Stimulated activated CD8-positive, alpha-beta memory T cell treated with anti-CD3 and anti-CD28 coated beads, Interleukin-7, amount 100 ng/mL, for 1 hour (primary cell): Measurements from ENCODE around the gene F5.

Experiments
- DNase-seq, 2 donors: peaks; one replicate each; pipeline ENCODE4 v3.0.0-alpha.2; 2020; ENCODE audit warnings: low read depth in 2 of 2

Gene F5

DNA sequence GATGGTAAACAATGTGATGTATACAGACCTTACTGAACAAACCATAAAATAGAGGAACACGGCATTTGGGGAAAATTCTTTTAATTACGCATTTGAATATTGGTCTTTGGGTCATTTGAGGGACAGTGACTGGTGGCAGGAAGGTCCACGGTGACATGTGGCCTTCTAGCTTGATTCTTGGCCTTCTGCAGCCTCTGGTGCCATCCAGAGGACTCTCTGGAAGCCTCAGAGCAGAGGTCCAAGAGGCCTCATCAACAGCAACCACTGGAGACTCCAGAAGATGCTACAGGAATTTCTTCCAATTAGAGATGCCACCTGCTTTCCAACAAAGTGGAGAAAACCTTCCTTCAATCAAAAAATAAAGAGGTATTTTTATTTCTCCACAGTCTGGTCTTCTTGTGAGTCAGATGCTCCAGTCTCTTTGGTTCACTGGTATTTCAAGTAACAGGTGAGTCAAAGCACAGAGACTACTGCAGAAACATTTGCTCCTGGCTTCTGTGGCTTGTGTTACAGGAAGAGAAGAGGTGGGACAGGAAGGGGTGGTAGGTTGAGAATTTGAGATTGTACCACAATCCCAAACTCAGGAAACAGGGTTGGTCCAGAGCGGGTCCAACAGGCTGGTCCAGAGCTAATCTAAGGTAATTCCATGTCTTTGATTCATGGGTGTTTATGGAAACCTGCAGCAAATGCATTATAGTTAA, 2.7 kb upstream of the F5 start:
- no peak for DNase-seq

DNA sequence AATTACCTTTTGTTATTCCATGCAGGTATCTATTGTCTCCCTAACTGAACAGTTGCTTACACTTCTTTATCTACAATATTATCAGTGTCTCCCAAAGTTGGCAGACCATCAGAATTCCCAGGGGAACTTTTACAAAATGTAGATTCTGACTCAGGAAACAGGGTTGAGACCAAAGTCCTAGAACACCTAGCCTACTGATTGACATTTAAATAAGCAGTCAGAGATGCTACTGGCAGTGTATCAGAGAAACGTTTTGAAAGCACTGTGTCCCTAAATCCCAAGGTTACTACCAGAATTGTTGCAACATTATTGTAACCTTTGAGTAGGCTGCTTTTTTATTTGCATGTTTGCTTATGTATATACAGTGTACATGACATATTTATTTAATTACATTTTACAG, 1.8 kb upstream of the F5 start:
- no peak for DNase-seq

DNA sequence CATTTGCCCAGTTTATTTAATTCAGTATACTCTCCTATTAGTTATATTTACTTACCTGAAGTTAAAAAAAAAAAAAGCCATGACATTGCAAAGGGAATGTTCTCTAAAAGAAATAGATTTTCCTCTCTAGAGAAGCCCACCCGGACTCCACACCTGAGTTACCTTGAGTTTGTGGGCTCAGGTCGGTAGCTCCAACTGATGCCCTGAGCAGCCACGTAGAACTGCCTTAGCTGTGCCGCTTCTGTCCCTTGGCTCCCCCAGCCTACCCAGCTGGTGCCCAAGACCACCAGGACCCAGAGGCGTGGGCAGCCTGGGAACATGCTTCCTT, 250 bp downstream of the F5 start:
- DNase-seq, result no peak

DNA sequence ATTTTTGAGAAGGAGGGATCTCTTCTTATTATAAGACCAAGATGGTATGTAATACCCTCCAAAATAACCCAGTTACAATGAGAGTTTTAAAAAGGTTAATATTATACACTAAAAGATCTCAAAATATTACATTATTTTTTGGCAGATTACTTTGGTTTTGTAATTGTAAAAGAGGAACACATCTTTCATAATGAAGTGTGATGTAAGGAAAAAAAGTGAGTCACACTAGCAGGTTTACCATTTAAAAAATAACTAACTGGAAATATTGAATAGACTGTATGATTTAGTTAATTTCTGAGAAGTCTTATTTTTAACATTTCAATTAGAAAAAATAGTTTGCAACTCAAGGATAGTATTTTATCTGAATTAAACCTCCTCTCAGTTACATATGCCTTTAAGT, 1.1 kb downstream of the F5 start:
- no peak for DNase-seq

DNA sequence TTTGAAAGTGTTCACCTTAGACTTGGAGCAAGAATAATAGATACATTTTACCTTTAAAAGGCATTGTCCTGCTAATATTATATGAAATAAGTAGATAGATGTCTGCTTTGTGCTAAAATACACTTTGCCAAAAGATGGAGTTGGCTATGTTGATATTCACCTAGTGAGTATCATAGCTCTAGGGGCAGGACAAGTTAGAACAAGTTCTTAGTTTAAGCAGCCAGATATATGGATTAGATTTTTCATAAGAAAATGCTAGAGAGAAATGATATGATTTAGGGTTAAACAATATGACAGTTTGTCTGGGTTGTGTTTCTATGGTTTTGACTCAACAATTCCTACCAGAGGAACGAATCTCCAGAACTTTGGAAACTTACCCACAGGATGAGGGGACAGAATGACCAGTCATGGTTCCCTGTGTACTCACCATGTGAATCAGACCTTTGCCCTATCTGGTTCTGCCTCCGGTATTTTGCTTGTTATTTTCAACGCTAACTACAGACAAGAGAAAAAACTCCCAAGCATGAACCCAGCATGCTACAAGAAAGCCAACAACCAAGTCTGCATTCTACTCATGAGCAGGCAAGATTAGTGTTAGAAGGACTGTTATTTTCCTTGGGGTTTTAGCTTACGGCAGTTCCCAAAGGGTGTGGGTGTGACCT, 1.7 kb downstream of the F5 start:
- DNase-seq, result no peak

DNA sequence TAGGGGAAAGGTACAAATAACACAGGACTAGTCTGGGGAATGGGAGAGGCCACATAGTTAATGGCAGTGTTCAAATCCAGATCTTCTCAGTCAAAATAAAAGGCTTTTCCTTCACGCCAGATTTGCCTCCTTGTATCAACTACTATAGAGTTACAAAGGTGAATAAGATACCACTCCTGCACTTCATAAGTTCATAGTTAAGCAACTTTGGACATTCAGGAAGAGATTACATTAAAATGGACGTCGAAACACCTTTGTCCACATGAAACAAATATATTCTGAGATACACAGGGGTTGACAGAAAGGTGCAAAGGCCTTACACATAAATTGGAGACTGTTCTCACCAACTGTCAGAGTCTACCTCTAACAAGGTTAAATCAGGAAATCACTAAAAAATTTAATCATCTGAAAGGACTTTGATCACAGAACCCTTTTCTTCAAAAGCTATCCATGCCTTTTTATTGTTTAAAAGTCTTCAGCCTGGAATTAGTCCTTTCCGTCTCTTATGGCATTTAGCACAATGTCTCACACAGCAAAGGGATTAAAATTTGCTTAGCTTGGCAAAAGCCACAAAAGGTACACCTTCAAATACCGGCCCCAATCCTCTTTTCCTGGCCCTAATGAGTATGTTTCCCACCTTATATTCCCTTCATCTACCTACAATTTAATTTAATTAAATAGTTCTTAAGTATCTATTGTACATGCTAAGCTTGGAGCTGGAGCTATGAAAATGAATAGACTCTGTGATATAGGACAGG, 8.1 kb downstream of the F5 start:
- no peak for DNase-seq

DNA sequence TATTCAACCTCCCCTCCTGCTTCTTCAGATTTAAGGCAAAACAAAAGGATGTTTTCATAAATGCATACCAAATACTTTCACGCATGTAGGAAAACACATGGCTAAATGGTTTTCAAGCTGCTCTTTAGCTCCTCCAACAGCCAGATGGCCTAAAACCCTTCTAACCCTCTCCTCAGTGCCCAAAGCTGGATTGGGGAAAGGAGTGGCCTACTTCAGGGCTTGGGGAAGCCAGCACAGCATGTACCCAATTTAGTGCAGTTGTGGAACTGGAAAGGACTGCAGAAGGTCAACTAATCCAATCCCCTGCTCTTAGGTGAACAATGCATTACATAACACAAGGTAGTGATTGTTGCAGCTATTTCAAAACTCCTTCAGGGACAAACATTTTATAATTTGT, 9.3 kb downstream of the F5 start:
- no peak for DNase-seq

DNA sequence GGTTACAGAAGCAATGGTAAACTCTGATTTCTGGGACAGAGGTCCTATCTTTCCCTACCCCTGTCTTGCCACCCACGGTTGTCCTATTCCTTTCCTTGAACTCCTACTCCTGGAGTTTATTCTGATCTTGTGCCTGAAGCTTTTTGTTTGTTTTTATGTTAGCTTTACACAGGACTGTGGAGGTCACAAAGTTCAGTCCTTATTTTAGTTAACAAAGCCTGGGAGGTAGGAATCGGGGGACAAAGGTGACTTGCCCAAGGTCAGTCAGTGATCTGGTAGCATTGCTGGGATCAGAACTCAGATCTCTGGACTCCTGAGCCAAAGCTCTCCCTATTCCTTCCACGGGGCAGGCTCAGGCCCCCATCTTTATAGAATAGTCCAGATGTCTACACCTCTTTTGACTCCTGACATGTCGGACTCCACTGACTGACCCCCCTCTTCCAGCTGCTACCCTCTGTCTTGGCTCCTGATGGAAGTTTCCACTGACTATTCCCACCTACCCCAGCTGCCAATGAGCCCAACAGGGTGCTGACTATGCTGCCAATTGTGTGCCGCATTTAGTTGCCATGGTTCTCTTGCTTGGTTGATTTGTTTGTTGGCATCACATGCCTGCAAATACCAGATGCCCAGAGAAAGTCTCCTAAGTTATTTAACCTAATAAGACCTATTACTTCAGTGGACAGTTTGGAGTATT, 9.9 kb downstream of the F5 start:
- no peak for DNase-seq

DNA sequence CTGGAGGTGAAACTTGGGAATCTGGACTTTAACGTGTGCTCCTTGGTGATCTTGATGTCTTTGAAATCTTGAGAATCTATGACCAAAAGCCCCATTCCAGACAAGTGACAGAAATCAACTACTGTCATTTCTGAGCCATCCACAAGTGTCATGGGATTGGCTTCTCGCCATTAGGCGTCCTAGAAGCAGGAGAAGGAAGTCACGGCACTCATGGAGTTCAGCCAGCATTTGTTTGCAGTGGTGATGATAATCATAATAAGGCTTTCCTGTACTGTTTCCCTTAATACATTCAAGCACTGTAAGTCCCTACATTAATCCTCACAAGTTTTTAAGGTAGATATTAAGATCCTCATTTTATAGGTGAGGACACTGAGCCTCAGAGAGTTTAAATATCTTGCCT, 11.9 kb downstream of the F5 start:
- no peak for DNase-seq

DNA sequence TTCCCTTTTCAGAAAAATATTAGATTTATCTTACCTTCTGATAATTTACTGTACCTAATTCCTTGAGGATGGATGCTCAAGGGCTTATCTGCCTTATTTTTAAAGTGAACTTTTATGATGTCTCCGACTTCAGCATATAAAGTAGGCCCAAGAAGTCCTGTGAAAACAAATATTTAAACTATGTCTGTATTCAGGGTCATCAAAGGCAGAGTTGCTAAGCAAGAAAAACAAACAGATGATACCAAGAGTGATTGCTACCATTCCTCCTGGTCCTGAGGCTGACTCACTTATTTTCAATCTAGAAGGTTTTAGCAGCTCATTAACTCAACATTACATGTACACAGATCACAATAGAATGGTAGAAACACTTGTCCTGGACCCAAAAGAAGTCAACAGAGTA, 14.1 kb downstream of the F5 start:
- no peak for DNase-seq

DNA sequence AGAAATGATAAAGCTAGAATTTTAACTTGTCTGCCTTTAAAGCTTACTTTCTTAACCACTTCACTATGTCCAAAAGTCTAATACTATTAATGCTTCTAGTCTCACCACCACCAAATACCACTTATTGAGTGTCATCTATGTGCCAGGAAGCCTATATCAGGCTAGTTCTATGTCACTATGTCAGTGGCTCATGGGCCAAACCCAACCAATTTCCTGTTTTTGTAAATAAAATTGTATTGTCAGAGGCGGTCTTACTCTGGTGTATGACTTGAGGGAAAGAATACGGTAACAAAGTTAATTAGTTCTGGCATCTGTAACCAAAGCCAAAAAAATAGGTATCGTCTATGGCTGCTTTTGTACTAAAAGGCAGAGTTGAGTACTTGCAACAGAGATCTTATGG, 14.8 kb downstream of the F5 start:
- DNase-seq, result no peak

DNA sequence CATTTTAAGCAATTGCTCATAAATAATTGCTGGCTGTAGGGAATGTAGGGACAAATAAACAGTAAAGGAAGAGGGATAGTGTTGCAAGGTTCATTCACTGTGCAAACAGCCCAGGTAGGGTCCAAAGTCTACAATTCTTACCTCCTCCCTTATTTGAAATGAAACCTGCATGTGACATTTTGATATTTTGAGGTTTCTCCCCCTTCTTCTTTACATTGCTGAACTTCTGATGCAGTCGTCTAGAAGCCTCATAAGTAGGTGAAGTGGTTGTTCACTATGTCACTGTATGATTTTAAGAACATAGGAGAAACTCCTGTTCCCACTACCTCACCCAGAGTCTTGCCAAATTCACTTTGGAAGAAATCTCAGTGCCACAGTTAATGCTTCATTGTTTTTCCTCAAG, 16.1 kb downstream of the F5 start:
- no peak for DNase-seq

DNA sequence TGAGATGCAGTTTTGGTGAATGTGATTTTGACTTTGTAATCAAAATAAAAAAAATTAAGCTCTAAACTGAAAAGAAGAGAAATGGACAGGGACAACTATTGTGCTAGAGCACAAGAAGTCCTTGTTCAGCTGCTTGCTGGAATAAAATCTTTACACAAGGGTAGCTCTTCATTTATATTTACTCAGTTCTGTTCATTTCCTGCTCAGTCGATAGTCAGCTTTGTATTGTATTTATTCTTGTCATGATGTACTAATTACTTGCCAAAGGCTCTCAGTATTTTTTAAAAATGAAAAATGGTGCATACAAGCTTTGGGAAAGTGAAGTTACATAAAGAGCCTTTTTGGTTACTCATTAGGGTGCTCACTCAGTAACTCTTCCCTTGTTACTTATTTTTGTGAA, 17.8 kb downstream of the F5 start:
- DNase-seq, result no peak

DNA sequence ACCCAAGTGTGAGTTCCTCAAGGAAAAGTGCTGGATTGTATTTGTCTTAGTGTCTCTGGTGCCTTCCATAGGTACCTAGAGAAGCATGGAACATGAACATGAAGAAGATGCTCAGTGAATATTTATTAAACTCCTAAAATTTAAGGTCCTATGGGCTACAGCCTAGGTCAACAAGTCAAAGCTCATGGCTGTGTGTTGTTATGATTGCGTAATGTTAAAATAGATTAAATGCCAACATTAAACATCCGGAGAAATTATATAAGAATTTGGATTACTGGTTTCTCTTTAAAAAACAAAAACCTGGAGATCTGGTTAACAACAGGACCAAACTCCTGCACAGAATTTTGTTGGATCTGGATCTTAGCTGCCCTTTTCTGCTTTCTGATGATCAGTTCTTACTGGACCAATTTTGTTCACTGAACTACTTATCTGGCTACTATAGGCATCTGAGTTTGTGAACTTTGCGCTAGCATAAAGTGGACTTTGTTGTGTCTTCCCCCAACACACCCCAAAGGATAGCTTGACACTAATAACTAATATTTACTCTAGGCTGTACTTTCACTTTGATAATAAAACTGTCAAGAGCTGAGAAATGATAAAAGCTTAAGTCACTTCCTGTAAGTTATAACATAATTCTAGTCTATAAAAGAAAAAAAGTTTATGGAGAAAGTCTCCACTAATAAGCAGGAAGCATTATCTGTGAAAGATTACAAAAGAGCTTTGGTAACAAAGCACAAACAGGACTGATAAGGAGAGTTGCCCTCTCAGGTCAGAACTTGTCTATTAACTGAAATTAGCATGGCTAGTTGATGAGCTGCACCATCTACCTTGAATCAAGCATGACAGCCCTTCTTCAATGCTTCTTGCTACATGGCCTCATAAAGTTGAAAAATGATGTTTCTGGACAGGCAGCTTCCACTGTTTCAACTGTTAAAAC, 20.7 kb downstream of the F5 start:
- DNase-seq, result no peak

DNA sequence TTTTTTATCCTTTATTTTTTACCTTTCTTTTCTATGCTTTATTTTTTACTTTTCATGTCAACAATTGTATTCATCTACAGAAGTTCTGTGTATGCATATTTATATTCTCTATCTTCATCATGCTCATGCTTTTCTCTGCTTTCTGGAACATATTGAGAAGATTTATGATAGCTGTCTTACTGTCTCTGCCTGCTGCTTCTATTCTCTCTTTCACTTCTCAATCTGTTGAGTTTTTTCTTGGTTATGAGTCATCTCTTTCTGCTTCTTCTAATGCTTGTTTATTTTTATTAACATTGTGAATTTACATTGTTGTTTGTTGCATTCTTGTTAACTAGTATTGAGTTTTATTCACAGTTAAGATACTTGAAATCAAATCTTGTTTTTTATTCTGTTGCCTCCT, 22.6 kb downstream of the F5 start:
- no peak for DNase-seq

DNA sequence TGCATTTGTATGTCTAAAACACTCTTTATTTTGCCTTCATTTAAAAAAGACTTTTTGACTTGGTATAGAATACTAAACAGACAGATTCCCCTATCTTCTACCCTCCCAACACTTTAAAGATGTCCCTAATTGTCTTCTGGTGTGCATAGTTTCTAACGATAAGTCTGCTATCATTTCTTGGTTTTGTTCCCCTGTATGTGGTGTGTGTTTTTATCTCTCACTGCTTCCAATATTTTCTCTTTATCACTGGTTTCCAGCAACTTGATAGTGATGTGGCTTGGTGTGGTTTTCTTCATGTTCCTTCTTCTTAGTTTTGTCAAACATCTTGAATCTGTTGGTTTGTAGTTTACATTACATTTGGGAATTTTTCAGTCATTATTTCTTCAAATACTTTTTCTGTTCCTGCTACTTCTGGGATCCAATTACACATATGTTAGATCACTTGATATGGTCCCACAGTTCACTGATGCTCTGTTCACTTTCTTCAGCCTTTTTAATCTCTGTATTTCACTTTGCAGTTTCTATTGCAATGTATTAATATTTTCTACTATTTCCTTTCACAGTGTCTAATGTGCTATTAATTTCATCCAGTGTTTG, 23.2 kb downstream of the F5 start:
- no peak for DNase-seq

DNA sequence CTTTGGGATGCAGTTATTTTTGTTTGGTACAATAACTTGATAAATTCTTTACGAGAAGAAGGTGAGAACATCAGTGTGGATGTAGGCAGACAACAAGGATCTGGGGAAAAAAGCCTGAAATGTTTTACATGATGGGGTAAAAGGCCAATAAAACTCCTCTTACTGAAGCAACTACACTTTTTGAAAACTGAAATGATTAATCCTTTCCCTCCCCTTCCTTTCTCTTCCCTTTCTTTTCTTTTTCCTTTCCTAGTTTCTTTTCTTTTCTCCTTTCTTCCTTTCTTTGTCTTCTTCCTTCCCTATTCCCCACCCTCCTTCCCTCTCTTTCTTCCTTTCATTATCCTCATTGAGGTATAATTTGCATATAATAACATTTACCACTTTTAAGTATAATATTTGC, 24.6 kb downstream of the F5 start:
- no peak for DNase-seq

DNA sequence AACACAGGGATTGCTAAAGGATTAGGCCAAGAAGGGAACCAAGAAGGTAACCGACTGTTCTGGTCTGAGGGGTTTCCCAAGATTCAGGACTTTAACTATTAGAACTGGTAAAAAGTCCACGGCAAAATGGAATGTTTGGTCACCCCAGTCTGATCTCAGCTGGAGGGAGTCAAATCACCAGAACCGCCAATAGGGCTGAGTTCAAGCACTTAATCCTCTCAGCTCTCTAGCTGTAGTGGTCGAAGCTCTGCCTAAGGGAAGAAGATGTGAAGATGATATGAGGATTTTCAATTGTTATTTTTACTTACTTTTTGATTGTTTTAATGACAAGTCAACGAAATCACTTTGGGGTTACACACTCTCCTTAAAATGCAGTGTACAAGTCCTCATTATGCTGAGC, 29.1 kb downstream of the F5 start:
- DNase-seq, result no peak

DNA sequence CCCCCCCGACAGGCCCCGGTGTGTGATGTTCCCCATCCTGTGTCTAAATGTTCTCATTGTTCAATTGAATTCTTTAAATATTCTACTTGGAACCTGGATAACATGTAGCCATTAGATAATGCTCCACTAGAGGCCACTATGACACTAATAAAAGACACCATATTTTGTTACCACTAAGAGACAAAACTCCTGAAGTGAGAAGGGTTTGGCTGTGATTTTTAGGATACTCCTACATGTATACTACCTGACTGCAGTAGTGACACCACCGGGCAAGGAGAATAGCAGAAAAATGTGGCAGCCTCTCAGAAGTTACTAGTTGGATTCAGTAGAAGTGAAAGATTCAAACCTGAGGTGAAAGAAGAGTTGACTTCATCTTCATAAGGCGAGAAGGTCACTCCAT, 36.0 kb downstream of the F5 start:
- no peak for DNase-seq

DNA sequence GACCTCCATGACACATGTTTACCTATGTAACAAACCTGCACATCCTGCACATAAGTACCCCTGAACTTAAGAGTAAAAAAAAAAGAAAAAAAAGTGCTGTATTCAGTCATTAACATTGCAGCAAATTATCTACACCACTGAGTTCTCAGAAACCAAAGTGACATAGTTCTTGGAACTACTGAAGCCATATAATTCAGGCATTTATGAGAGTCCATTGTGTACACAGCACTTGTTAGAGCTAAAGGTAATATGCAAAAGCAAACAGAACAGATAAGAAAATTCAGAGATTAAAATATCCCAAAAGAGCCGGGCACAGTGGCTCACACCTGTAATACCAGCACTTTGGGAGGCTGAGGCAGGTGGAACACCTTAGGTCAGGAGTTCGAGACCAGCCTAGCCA, 38.0 kb downstream of the F5 start:
- DNase-seq, result no peak
